ENCODE results near the gene PP2D1.
"Not testable (repeated sequence)": the region's sequence is repeated elsewhere in the genome, so short reads cannot be mapped to it uniquely, and the experiment has no call there.

PP2D1 gene

DNA sequence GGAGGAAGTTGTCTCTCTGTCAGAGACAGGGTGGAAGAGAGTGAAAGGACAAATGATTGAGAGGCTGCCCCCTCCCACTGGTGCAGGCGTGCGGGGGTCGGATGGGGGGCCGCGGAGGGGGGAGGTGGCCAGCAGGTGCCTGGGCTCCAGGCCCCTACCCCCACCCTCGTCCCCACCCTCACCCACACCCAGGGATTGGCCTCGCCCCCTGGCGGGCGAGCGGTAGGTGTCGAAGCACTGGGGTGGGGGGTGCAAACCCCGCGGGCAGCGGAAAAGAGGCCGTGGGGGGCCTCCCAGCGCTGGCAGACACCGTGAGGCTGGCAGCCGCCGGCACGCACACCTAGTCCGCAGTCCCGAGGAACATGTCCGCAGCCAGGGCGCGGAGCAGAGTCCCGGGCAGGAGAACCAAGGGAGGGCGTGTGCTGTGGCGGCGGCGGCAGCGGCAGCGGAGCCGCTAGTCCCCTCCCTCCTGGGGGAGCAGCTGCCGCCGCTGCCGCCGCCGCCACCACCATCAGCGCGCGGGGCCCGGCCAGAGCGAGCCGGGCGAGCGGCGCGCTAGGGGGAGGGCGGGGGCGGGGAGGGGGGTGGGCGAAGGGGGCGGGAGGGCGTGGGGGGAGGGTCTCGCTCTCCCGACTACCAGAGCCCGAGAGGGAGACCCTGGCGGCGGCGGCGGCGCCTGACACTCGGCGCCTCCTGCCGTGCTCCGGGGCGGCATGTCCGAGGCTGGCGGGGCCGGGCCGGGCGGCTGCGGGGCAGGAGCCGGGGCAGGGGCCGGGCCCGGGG is 27.9 kb upstream of the PP2D1 start, which contains the start of gene KAT2B:
TSS of gene KAT2B (plus strand) at position 682 of the 783 bp plus-strand sequence. CDS start at position 714, 32 bp downstream.
- DNase-seq, result peak; percentile 89

DNA sequence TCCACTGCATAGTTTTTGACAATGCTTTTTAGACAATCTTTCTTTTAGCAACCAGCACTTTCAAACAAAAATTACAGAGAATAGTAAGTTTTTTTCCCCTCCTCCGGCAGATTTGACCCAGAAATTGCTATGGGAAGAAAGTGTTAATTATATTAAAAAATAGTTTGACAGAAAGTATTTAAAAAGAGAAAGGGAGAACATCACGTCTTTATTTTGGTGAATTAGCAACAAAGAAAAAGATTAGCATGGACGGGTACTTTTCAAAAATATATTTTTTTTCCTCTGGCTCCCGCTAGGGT is 27.4 kb upstream of the PP2D1 start:
- DNase-seq, result no peak

DNA sequence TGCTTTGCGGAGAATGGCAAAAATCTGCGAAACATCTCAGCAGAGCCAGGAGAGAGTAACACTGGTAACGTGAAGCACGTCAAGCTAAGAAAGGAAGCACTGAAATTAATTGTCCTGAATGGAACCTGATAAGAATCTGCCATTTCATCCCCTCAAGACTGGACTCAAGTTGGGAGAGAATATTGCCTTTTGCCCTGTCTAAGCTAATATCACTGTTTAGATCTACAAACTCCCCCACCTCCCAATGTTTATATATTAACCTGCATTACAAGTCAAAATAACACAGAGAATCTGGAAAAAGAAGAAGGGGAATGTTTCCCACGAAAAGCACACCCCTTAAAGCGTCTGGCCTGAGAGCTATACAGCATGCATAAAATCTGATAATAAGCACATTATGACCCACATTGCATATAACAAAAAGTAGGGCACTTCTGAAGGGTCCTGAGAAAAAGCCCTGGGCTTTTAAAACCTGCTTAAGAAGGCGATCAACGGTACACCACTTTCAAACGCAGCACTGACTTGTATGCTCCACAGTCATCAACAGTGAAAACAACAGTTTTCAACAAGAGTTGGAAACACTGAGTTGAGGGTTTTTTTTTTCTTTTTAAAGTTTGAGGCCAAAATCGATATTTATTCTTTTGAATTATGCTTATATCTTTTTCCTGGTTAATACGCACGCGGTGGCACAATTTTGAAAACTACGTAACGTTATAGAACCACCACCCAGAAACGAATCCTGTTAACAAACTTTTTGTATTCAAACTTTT is 26.8 kb upstream of the PP2D1 start:
- no peak for DNase-seq

DNA sequence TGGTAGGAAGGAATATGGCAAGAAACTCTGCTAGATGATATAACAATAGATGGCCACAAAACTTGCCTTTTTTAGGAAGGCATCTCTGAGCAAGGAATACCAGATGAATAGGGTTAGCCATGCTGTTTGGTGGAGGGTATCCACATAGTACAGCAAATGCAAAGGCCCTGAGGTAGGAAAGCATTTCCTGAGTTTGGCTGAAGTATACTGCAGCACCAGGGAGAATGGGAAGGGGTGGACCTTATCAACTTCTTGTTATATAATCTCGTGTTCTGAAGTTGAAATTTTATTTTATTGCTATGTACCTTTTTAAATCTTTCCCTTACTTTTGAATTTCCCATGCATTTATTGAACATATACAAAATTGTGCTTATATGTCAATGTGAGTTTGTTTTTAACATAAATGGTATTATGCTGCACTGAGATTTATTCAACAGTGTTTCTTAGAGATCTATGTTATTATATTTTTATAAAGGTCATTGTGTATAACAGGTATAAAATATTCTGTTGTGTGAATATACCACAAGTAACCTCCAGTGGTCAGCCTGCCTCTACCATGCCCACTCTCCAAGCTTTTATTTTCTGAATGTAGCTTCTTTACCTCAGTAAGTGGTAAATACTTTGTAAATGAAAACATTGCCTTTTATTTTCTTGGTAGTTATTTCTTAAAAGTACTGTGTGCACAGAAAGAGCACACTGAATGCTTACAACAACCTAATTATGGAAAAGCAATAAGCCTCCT is 25.4 kb upstream of the PP2D1 start:
- DNase-seq, result no peak

DNA sequence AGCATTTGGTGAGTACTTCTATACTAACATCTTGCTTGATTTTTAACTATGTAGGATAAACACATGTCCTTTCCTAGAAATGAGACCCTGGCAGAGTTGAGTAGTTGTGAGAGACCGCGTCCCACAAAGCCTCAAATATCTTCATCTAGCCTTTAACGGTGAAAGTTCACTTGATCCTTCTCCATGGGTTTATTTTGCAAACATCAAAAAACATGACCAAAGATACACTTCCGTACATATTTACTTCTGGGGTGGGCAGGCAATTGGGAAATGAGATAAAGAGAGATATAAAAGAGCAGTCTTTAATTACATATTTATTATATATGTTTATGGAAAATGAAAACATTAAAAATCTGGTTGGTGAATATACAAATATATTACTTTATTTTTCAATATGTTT is 23.0 kb upstream of the PP2D1 start:
- no peak for DNase-seq

DNA sequence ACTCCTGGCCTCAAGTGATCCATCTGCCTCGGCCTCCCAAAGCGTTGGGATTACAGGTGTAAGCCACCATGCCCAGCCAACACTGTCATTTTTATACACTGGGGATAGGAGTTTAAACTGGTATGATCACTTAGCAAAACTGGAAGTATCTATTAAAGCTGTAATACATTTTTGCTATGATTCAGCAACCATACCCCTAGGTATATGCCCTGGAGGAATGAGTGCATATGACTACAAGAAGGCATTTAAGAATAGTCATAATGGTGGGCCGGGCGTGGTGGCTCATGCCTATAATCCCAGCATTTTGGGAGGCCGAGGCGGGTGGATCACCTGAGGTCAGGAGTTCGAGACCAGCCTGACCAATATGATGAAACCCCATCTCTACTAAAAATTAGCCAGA is 19.9 kb upstream of the PP2D1 start:
- not testable (repeated sequence) for DNase-seq

DNA sequence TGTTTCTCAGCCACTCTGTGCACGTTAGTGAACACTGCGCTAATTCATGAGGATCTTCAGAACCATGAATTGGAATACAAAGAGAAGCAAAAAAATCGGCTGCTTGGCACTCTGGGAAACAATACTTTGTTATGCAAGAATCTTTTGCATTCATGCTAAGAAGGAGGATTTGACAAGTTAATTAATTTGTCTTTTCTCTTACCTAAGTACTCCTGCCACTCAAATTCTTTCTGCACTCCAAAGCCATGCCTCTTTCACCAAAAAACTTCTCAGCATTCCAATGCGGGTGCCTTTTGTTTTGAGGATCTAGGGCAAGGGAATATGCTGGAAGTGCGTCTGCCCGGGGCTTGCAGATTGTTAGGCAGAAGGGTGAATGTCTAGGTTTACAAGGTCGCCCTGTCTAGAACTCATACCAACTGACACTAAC is 16.9 kb upstream of the PP2D1 start:
- DNase-seq, result no peak

DNA sequence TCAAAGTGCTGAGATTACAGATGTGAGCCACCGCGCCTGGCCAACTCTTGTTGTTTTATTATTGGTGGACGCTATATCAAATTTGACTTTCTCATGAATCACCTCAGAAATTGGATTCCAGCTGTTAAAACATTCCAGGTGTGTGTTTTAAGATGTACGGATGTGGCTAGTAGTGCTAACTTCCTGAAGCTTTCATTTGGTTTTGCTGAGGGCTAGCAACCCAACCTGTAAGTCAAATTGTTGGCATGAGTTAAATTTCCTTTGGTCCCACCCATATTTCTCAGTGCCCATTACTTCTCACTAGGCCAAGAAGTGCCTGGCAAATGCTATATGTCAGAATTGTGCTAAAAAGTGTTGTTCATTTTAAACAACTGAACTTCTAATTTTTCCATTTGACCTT is 15.1 kb upstream of the PP2D1 start:
- no peak for DNase-seq

DNA sequence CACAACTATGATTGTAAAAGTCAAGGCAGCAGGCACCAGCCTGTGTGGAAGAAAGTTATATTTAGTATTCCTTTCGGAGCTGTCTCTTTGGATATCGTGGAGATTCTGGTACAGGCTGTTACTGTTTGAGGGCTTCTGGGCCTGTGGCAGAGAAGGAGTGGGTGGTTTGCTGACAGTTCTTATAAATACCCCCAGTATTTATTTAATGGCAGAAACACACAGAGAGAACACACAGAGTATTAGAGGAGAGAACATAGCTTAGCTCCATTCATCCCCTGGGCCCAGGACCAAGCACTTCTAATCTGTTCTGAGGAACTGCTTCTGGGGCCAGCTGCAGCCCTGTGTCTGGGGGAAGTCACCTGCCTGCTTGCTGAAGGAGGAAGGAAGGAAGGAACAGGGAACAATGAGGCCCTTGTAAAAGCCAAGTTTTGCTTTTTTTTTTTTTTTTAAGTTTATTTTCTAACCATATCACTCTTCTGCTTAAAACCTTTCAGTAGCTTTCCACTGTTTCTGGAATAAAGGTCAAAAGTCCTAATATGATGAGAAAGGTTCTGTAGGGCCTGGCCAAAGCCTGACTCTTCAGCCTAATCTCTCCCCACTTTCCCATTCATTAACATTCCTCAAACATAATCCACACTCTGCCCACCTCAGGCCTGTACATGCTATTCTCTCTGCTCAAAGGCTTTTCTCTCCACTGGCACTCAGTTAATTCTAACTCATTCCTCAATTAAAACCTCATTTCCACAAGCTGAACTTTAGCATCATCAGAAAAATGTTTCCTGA is 11.8 kb upstream of the PP2D1 start:
- no peak for DNase-seq

DNA sequence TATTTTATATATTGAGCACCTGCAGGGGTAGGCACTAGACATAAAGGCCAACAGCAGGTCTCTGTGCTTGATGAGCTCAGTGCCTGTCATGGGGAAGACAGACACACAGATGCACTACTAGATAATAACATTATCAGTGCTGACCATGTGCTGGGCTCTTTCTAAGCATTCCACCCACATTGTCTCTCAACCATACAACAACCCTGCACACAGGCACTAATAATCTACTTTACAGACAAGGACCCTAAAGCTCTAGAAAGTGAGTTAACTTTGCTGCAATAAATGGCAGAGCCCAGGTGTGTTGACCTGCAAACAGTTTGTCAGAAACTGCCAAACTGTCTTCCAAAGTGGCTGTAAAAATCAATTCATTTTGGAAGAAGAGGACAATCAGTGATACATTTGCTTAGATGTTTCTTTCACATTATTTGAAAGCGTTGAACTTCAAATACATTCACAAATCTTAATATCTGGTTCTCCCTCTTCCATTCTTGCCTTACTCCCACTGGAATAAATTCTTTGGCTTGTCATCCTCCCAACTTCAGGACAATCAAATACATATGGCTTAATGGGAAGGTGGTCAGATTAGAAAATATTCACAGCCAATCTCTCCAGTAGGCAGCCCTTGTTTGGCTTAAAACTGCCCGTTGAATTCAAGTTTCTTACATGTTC is 11.0 kb upstream of the PP2D1 start:
- DNase-seq, result no peak

DNA sequence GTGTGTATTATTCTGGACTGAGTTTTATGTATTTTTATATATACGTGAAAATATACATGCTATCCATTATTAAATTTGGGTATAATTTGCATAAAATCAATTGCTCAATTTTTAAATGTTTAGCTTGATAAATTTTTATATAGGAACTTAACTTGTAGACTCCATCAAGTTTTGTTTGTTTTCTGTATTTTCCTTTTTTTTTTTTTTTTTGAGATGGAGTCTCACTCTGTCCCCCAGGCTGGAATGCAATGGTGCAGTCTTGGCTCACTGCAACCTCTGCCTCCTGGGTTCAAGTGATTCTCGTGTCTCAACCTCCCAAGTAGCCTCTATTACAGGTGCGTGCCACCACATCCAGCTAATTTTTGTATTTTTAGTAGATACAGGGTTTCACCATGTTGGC is 4.0 kb upstream of the PP2D1 start:
- not testable (repeated sequence) for DNase-seq

DNA sequence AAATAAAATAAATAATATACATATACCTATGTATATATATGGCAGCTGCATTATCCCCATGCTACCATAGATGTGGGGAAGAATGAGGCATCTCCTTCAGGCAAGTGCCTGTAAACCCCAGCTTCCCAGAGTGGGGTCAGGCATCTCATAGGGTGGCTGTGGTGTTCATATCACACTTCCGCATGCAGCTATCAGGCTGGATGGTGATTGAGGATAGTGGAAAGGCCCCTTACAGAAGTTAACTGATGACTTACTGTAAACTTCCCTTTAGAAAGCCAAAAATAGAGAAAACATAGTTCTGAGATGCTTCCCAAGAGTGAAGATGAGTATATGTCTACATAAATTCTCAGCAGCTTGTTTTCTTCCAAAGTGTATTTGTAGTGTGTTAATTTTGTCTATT is 3.5 kb upstream of the PP2D1 start:
- DNase-seq, result no peak

DNA sequence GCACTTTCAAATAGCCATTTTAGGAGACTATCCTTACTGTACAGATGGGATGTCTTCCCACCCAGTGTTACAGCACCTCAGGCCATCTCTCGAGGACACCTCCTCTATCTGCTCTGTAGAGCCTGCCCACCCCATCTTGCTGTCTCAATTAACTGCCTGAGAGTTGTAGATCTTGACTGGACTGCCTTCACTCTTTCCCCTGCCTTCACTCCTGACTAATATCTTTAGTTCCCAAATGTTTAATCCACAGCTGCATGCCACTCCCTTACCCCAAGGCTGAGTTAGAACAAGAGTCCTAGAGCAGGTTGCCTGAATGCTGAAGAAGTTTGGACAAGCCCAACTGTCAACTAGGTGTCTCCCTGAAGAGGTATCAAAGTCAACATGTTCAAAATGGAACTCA is 1.3 kb upstream of the PP2D1 start:
- DNase-seq, result no peak

DNA sequence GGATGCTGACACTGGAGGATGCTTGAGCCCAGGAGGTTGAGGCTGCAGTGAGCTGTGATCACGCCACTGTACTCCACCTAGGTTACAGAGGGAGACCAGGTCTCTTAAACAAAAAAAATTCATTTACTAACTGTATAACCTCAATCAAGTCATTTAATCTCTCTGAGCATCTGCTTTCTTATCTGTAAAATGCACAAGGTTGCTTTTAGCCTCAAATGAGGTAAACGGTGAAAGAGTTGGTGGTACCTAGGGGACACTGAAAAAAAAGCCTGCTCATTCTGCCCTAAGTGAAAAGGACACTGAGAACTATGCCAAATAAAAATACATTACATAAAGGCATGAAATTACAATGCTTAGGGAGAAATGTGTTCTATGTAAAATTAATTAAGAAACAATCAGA is 3.4 kb downstream of the PP2D1 start:
- no peak for DNase-seq

DNA sequence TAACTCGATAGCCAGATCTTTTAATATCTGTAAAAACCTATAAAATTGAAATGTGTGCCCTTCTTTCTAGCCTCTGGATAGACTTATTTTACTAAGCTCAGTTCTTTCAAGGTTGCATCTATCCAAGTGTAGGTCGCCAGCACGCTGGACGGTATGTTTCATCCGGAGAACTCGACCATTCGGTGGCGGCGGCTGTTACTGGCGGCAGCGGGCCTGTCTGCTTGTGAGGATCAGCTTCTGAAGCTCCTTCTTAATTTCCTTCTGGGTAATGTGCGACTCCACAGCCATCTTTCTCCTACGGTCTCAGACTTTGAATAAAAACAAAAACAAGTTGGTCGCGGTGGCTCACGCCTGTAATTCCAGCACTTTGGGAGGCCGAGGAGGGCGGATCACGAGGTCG is 4.1 kb downstream of the PP2D1 start:
- DNase-seq, result no peak

DNA sequence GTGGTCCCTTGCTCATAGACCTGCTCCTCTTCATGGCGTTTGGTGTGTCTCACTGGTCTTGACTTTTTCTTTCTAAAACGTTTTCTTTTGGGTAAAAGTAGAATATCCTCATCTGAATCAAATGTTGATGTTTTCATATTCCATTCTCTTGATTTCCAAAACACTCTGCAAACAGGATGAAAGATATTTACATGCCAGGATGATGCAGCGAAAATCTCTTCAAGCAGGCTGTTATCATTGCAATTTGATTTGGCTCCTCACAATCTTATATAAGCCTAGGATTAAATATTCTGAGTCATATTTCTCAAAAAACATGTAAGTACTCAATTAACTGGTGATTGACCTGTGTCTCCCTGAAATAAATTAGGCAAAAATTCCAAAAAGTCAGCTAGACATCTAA is 10.1 kb downstream of the PP2D1 start:
- no peak for DNase-seq

DNA sequence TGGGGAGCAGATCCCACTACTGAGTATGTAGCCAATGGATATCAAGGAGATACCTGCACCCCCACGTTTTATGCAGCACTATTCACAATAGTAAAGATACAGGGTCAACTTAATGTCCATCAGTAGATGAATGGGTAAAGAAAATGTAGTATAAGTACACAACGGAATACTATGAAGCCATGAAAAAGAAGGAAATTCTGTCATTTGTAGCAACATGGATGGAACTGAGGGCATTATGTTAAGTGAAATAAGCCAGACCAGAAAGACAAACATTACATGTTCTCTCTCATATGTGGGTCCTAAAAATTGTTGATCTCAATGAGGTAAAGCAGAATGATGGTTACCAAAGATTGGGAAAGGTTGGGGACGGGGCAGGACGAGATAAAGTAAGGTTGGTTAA is 14.6 kb downstream of the PP2D1 start:
- no peak for DNase-seq

DNA sequence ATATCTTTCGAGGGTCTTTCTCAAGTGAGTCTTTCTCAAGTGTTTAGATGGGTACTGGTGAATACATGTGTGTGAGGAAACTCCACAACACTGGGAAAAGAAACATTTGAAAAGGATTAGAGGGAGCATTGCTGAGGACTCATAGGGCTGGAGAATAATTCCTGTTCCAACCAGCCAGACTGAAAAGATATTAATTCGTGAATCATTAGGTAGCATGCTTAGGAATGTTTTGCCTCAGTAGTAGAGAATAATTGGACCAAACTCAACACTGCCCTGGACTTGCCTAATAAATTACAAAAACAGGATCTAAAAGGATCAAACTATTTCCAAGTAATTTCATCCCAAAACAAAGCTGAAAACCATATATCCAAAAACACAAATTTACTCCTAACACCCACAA is 17.3 kb downstream of the PP2D1 start:
- no peak for DNase-seq

DNA sequence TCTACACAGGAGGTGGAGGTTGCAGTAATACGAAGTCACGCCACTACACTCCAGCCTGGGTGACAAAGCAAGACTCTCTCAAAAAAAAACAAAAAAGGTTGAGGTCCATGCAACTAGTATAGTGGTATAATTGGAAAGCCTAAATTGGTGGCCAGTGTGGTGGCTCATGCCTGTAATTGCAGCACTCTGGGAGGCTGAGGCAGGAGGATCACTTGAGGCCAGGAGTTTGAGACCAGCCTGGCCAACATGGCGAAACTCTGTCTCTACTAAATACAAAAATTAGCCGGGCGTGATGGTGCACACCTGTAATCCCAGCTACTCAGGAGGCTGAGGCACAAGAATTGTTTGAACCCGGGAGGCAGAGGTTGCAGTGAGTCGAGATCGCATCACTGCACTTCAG is 23.2 kb downstream of the PP2D1 start:
- DNase-seq, result not testable (repeated sequence)

DNA sequence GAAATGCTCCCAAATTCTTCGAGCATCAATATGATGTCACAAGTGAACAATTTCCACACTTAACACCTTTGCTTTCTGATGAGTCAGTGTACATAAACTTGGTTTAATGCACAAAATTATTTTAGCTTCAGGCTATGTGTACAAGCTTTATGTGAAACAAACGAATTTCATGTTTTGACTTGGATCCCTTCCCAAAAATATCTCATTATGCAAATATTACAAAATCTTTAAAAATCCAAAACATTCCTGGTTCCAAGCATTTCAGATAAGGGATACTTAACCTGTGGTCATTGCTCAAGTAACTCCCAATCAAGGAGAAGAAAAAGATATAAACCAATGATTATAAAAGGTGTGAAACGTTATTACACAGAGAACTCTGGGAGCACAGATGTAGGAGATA is 40.0 kb downstream of the PP2D1 start:
- no peak for DNase-seq

DNA sequence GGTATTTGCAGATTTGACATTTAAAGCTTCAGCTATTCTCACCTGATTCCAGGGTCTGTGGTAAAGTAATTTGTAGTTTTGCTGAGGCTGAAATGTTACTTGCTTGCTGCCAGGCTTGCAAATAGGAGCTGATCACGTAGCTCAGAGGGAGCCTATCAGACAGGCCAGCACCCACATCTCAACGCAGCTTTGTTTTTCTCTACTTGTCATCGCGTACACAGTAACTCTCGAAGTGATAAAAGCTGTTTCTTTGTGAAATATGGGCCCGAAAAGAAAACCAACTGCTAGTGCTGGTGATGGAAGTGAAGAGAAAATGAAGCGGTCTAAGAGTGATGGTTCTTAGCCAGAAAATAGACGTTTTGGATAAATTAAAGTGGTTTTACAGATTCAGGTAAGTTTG is 41.7 kb downstream of the PP2D1 start:
- DNase-seq, result no peak

DNA sequence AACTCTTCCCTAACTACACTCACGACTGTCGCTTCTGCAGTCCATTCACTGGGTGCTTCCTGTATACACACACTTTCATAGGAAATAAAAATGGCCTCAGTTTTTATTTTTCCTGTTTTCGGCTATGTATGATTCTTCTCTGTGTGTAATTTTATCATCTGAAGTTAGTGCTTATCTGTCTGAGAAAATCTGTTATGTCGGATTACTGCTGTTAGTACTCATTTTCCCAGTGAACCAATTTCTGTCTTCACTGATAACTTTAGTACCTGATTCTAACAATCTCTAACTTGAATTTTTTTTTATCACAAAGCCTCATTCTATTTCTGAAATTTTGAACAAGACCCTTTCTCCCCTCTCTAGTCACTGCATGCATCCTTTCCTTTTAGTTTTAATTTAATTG is 44.3 kb downstream of the PP2D1 start:
- no peak for DNase-seq

DNA sequence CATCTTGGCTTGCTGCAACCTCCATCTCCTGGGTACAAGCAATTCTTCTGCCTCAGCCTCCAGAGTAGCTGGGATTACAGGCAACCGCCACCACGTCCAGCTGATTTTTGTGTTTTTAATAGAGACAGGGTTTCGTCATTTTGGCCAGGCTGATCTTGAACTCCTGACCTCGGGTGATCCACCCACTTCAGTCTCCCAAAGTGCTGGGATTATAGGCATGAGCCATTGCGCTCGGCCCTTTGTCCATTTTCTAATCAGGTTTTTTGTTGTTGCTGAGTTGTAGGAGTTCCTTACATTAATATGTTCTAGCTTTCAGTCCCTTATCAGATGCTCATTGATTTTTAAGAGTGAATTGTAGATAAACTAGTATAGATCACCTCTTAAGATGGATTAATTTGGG is 44.9 kb downstream of the PP2D1 start:
- DNase-seq, result no peak

Data from CD4-positive, alpha-beta T cell treated with Interleukin-17A for 4 hours (primary cell).